ENCODE results near the gene ZFHX3.
A peak's percentile ranks its signal among the peaks of the same experiment; 100 is the strongest.

Gene ZFHX3

GRCh38 chr16:73021866-73022495, 25.9 kb downstream of the ZFHX3 start:
- Mint-ChIP-seq H3K36me3 (ENCODE audit: low read depth) (no peaks in the 10 kb centered on the region), H3K27me3 (ENCODE audit: low read depth) (peaks cover 8% of the 10 kb centered on the region), H3K4me3 (no peak overlapping the region), H3K27ac (no peak overlapping the region), H3K9me3 (no peaks in the 10 kb centered on the region), H3K4me1 (peaks cover 69% of the 10 kb centered on the region)
- no peak for TF ChIP-seq CTCF (IDR thresholded peaks at IDR 0.05; ENCODE audit: unreplicated experiment in 3 of 3)

DNA sequence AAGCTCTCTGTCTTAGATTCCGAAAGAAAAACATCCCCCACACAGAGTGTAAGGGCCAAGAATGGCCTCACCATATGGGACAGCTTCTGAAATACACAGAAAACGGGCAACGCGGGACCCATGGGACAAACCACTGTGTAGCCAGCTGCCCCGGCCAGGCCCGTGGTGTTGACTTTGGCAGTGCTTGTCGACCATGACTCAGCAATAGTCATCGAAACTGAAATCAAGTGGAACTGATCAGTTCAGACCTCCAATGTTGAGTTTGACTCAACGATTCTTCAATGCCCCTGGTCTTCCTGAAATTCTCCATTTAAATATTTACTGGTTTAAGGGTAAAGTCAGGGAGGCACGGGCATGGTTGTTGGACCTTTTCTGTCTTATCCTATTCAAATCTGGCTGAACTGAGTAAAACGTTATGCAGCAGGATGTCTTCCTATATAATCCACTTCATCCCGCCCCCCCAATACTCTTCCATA, 27.5 kb downstream of the ZFHX3 start:
- no peak for TF ChIP-seq CTCF (IDR thresholded peaks at IDR 0.05; ENCODE audit: unreplicated experiment in 3 of 3)
- no peaks in the 10 kb centered on the region for H3K9me3 Mint-ChIP-seq
- no peak overlapping the region for H3K4me3 Mint-ChIP-seq
- peaks cover 8% of the 10 kb centered on the region for H3K27me3 Mint-ChIP-seq (ENCODE audit: low read depth)
- peaks cover 74% of the 10 kb centered on the region for H3K4me1 Mint-ChIP-seq
- H3K36me3 Mint-ChIP-seq (ENCODE audit: low read depth): no peaks in the 10 kb centered on the region
- H3K27ac Mint-ChIP-seq: peak overlapping the region; percentile 29 to 67 (median 67)

DNA sequence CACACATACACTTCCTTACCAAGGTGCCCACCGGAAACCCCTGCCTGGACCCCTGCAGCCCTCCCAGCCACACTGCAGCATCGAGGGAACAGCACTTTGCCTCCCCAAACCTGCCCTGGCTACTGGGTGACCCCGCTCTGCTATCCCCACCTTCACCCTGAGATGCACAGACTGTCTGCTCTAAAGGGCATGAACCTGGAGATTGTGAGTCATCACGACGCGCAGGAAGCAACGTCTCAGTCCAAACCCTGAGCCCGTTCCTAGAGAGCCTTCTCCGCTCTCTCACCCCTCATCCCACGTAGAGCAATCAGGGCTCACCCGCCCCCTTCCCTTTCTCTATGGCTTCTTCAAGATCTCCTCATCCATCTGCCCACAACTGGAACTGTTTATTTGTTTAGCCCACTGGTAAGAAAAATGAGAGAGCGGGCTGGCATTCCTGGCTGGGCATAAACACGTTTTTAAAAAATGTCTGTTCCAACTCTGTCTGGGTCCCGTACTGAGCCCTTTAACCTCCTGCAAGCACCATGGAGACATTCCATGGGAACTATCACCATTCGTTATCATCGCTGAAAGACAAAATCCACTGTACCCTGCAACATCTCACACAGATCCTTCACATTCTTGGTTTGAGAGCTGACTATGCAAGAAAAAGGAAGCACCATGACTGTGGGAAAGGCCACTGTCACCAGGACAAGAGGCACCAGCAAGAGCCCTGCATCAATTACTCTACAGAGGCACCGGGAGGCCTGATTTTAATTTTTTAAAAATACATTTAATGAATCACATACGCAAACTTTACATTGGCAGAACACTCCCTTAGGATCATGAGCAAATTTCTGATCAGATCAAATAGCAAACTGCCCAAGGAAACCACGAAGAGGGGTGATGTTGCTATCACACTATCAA, 28.2 kb downstream of the ZFHX3 start:
- Mint-ChIP-seq H3K4me3 (no peak overlapping the region), H3K27me3 (ENCODE audit: low read depth) (peaks cover 8% of the 10 kb centered on the region), H3K27ac (peak overlapping the region; percentile 62 to 67 (median 67)), H3K4me1 (peaks cover 67% of the 10 kb centered on the region), H3K9me3 (no peaks in the 10 kb centered on the region), H3K36me3 (ENCODE audit: low read depth) (no peaks in the 10 kb centered on the region)
- TF ChIP-seq CTCF (IDR thresholded peaks at IDR 0.05; ENCODE audit: unreplicated experiment in 3 of 3): no peak

DNA sequence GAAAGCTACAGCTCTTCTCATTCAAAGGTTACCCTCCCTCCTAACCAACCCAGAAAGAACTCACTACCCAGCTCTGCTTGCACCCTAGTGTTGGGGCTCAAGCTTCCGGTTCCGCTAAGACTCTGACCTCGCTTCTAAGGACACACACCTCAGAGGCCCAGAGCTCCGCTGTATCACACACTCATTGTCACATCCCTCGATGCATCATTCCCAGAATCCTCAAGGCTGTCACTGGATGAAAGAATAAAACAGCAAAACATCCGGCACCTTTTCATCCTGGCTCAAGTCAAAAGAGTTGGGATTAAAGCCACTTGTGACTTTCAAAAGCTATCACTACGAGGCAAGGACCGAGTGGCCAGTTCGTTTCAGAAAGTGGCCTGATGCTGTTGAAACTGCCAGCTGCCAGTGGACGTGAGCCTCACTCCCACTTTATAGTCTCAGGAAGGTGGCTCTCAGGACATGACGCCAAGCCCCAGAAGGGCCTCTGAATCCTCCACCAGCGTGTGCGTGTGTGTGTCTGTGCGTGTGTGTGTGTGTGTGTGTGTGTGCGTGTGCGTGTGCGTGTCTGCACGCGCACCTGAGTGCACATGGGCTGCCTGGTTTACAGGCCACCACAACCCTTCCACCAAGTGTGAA, 29.0 kb downstream of the ZFHX3 start:
- TF ChIP-seq CTCF (IDR thresholded peaks at IDR 0.05; ENCODE audit: unreplicated experiment in 3 of 3): no peak
- no peaks in the 10 kb centered on the region for H3K36me3 Mint-ChIP-seq (ENCODE audit: low read depth)
- H3K4me1 Mint-ChIP-seq: peaks cover 59% of the 10 kb centered on the region
- H3K27ac Mint-ChIP-seq: peak overlapping the region; percentile 23 to 67 (median 67)
- no peak overlapping the region for H3K4me3 Mint-ChIP-seq
- peaks cover 8% of the 10 kb centered on the region for H3K27me3 Mint-ChIP-seq (ENCODE audit: low read depth)
- H3K9me3 Mint-ChIP-seq: no peaks in the 10 kb centered on the region

DNA sequence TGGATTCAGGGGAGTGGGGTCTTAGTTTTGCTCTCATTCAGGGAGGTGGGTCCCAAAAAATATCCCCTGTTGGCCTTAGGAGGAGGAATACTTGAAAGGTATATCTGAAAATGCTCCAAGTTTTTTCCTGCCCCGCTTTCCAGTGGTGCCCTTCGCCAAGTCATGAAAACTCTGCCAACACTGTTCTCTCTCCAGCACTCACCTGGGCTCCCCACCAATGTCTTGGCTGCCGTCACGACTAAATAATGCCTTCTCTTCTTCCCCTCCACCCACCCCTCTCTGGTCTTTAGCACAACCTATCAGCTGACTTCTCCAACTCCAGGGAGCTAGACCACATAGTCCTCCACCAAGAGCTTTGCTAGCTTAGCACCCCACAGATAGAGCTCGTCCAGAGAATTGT, 30.6 kb downstream of the ZFHX3 start:
- peak overlapping the region; percentile 39 to 89 (median 52) for H3K27ac Mint-ChIP-seq
- H3K4me1 Mint-ChIP-seq: peaks cover 53% of the 10 kb centered on the region
- H3K36me3 Mint-ChIP-seq (ENCODE audit: low read depth): peaks cover 4% of the 10 kb centered on the region
- no peaks in the 10 kb centered on the region for H3K9me3 Mint-ChIP-seq
- no peak for TF ChIP-seq CTCF (IDR thresholded peaks at IDR 0.05; ENCODE audit: unreplicated experiment in 3 of 3)
- H3K4me3 Mint-ChIP-seq: no peak overlapping the region
- peaks cover 11% of the 10 kb centered on the region for H3K27me3 Mint-ChIP-seq (ENCODE audit: low read depth)

Data from nephron (organoid).